NB4 (cell line): ENCODE data around the gene EWSR1.

Source experiments
- DNase-seq: peaks from one replicate; pipeline ENCODE4 v3.0.0; 2010; ENCODE audit warnings: low read depth
- H3K4me3 ChIP-seq: one replicate; pipeline ENCODE4 v1.5.1; 2011; ENCODE audit warnings: mild to moderate bottlenecking, low read depth, low read length, moderate library complexity
- CTCF ChIP-seq: IDR thresholded peaks from one replicate; pipeline ENCODE4 v1.5.1; 2012; ENCODE audit warnings: low read depth, low read length
- MYC ChIP-seq: IDR thresholded peaks from 2 replicates; pipeline ENCODE4 v1.6.1; 2011; ENCODE audit warnings: low read depth, low read length
- POLR2A ChIP-seq: IDR thresholded peaks from 2 replicates; pipeline ENCODE4 v1.6.1; 2011; ENCODE audit warnings: mild to moderate bottlenecking; ENCODE audit not compliant: insufficient read length; ENCODE audit errors: extremely low read depth
- TF ChIP-seq, protein P1 (sequence below): IDR thresholded peaks from 2 replicates; pipeline ENCODE4 v1.6.1; 2011; ENCODE audit warnings: low read depth, low read length

The EWSR1 gene

GRCh38 chr22:29337631-29338284 is 69.7 kb downstream of the EWSR1 start:
- TF ChIP-seq, protein P1, sequence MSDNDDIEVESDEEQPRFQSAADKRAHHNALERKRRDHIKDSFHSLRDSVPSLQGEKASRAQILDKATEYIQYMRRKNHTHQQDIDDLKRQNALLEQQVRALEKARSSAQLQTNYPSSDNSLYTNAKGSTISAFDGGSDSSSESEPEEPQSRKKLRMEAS: no peak
- TF ChIP-seq CTCF: no peak
- no peak for TF ChIP-seq MYC
- no peak for TF ChIP-seq POLR2A
- no peak overlapping the region for H3K4me3 ChIP-seq
- DNase-seq: no peak

- DNase-seq: no peak
- TF ChIP-seq POLR2A (no peak), MYC (no peak), CTCF (no peak)
- TF ChIP-seq, protein P1: no peak
- no peak overlapping the region for H3K4me3 ChIP-seq
These were observed 70.3 kb downstream of the EWSR1 start for GRCh38 chr22:29338398-29338797.

GRCh38 chr22:29339381-29340235 is 71.5 kb downstream of the EWSR1 start:
- DNase-seq: no peak
- TF ChIP-seq POLR2A: no peak
- no peak for TF ChIP-seq MYC
- no peak for TF ChIP-seq CTCF
- TF ChIP-seq, protein P1: no peak
- H3K4me3 ChIP-seq: no peak overlapping the region

GRCh38 chr22:29340566-29340965 is 72.5 kb downstream of the EWSR1 start:
- no peak overlapping the region for H3K4me3 ChIP-seq
- DNase-seq: no peak
- TF ChIP-seq POLR2A (no peak), CTCF (no peak), MYC (no peak)
- TF ChIP-seq, protein P1: no peak

GRCh38 chr22:29341056-29341848 is 73.2 kb downstream of the EWSR1 start:
- no peak for DNase-seq
- H3K4me3 ChIP-seq: no peak overlapping the region
- TF ChIP-seq POLR2A: no peak
- TF ChIP-seq, protein P1: no peak
- no peak for TF ChIP-seq CTCF
